Measurements from ENCODE around the gene PCNX2.
A peak's percentile ranks its signal among the peaks of the same experiment; 100 is the strongest.

GRCh38 chr1:233025157-233025556, 270.4 kb downstream of the PCNX2 start:
- TF ChIP-seq CTCF (conservative IDR thresholded peaks at IDR 0.05 in 1 of 2, IDR thresholded peaks at IDR 0.05 in 1 of 2; ENCODE audit: low read depth in 1 of 2, low read length in 2 of 2) (peak in 1 of 2 donors; percentile 44), EZH2 (IDR thresholded peaks at IDR 0.05; ENCODE audit: low read length, missing control alignments) (no peak)
